Amygdala (tissue), 56 donors: ENCODE data around the gene PTCRA.

Experiments used
- DNase-seq, 56 donors: peaks; one replicate each; lab custom pipeline; 2025; lab: John Stamatoyannopoulos, UW

The PTCRA gene

GRCh38 chr6:42968783-42969182, 52.9 kb downstream of the PTCRA start:
- DNase-seq, result no peak

- no peak for DNase-seq
Observed at GRCh38 chr6:42969431-42969830, 53.6 kb downstream of the PTCRA start.

GRCh38 chr6:42969934-42970333, 54.1 kb downstream of the PTCRA start:
- DNase-seq, result no peak

GRCh38 chr6:42970871-42971612, 55.2 kb downstream of the PTCRA start:
- DNase-seq, result no peak

- DNase-seq, result no peak
Observed at GRCh38 chr6:42971746-42972327, 56.0 kb downstream of the PTCRA start.

GRCh38 chr6:42973926-42974325, 58.1 kb downstream of the PTCRA start:
- DNase-seq, result no peak

GRCh38 chr6:42974919-42975505, 59.2 kb downstream of the PTCRA start:
- DNase-seq, result no peak
